ENCODE results near the gene GNA14.

- TF ChIP-seq GATA3 (IDR thresholded peaks at IDR 0.05; ENCODE audit: low read depth, low read length) = no peak
- no peak for TF ChIP-seq GATA2 (IDR thresholded peaks at IDR 0.05; ENCODE audit: low read depth, low read length)
Observed at GRCh38 chr9:77438653-77439052, 209.5 kb downstream of the GNA14 start.

Data from SH-SY5Y (cell line).